HepG2 (cell line): ENCODE data around the gene SLC9A5. TPM values are rescaled to one million over a fixed set of nuclear protein-coding genes. Genes with fewer than 3 reads are reported as not detected.
A peak's percentile ranks its signal among the peaks of the same experiment; 100 is the strongest.

ENCODE experiments used
- EEA1 ChIP-seq: sonication (generic); formaldehyde crosslinking; IDR thresholded peaks from 2 replicates; pipeline ENCODE4 v1.5.1; 2020; ENCODE audit warnings: mild to moderate bottlenecking, missing genetic modification reagents, borderline replicate concordance
- RARA ChIP-seq: IDR thresholded peaks from 2 replicates; pipeline ENCODE4 v1.6.1; 2016; ENCODE audit warnings: missing genetic modification reagents, missing compliant biosample characterization
- SALL2 ChIP-seq: sonication (generic); formaldehyde crosslinking; IDR thresholded peaks from 2 replicates; pipeline ENCODE4 v1.8.1; 2023; ENCODE audit warnings: mild to moderate bottlenecking, missing genetic modification reagents, inconsistent platforms
- TBX2 ChIP-seq: sonication (generic); formaldehyde crosslinking; IDR thresholded peaks from 2 replicates; pipeline ENCODE4 v1.5.0; 2020; ENCODE audit warnings: missing genetic modification reagents, mild to moderate bottlenecking, borderline replicate concordance
- ZBTB42 ChIP-seq: sonication (generic); formaldehyde crosslinking; IDR thresholded peaks from 2 replicates; pipeline ENCODE4 v1.5.0; 2020; ENCODE audit warnings: mild to moderate bottlenecking, missing genetic modification reagents
- ZEB1 ChIP-seq: IDR thresholded peaks from 2 replicates; pipeline ENCODE4 v1.6.1; 2012; ENCODE audit warnings: mild to moderate bottlenecking, low read depth, inconsistent platforms; ENCODE audit not compliant: insufficient replicate concordance
- ZFP62 ChIP-seq: sonication (generic); formaldehyde crosslinking; IDR thresholded peaks from 2 replicates; pipeline ENCODE4 v1.4.0; 2020; ENCODE audit warnings: missing genetic modification reagents
- ZKSCAN8 ChIP-seq: IDR thresholded peaks from 2 replicates; pipeline ENCODE4 v1.6.1; 2016; ENCODE audit warnings: borderline replicate concordance, missing genetic modification reagents, missing compliant biosample characterization
- ZNF142 ChIP-seq: sonication (generic); formaldehyde crosslinking; IDR thresholded peaks from 2 replicates; pipeline ENCODE4 v1.4.0; 2020; ENCODE audit warnings: missing genetic modification reagents
- ZNF251 ChIP-seq: sonication (generic); formaldehyde crosslinking; IDR thresholded peaks from 2 replicates; pipeline ENCODE4 v1.9.0; 2021; ENCODE audit warnings: mild to moderate bottlenecking, missing genetic modification reagents
- ZNF318 ChIP-seq: sonication (generic); formaldehyde crosslinking; IDR thresholded peaks from 2 replicates; pipeline ENCODE4 v1.4.0; 2020; ENCODE audit warnings: mild to moderate bottlenecking, missing genetic modification reagents
- ZNF430 ChIP-seq: sonication (generic); formaldehyde crosslinking; IDR thresholded peaks from 2 replicates; pipeline ENCODE4 v1.9.0; 2021; ENCODE audit warnings: mild to moderate bottlenecking, missing genetic modification reagents
- ZNF614 ChIP-seq: IDR thresholded peaks from 2 replicates; pipeline ENCODE4 v1.6.1; 2018; ENCODE audit warnings: missing biosample characterization, missing genetic modification reagents, inconsistent platforms, borderline replicate concordance
- ZNF619 ChIP-seq: sonication (generic); formaldehyde crosslinking; IDR thresholded peaks from 2 replicates; pipeline ENCODE4 v1.4.0; 2020; ENCODE audit warnings: mild to moderate bottlenecking, missing genetic modification reagents
- ZSCAN30 ChIP-seq: sonication (generic); formaldehyde crosslinking; IDR thresholded peaks from 2 replicates; pipeline ENCODE4 v1.5.0; 2020; ENCODE audit warnings: mild to moderate bottlenecking, missing genetic modification reagents
- polyA plus RNA-seq, 8 experiments: library from polyadenylated mRNA; depleted of rRNA in 3 of 8; stranded (reverse) in 7 of 8; unstranded in 1 of 8; fragments of >200 nt; fragmentation: Illumina TruSeq in 4 of 8; extraction: Trizol in 4 of 8; gene quantifications; 2 replicates each; pipeline versions ENCODE4 v1.2.1 to v1.2.3, GENCODE V29; 2011 to 2016; ENCODE audit warnings: low read depth in 4 of 8, missing spikeins in 1 of 8, mixed read lengths in 1 of 8; ENCODE audit not compliant: insufficient read depth in 1 of 8
- total RNA-seq, 5 experiments: library from RNA; depleted of rRNA; stranded (reverse); fragments of >200 nt; fragmentation: Illumina TruSeq; extraction: Trizol; gene quantifications; 2 replicates each; pipeline ENCODE4 v1.2.3, GENCODE V29; 2016; ENCODE audit warnings: low read depth in 1 of 5

Gene SLC9A5
- total and polyA plus RNA-seq, 2 of the 13 experiments (the other 11 are each of a cell fraction or from before 2014, with no cell fraction given): 0.58 to 1.4 TPM

- peak; percentile 87; the same call in 1 of the 2 replicates for TF ChIP-seq ZNF142 (CRISPR knock-in tag)
- TF ChIP-seq ZNF619 (CRISPR knock-in tag): no peak
- TF ChIP-seq RARA (CRISPR knock-in tag): no peak; the same call in 1 of the 2 replicates
- no peak for TF ChIP-seq ZKSCAN8 (CRISPR knock-in tag)
- peak; percentile 84; the same call in 1 of the 2 replicates for TF ChIP-seq EEA1 (CRISPR knock-in tag)
- TF ChIP-seq SALL2: peak; percentile 81; the same call in 1 of the 2 replicates
- 0 out of 2 replicates have a peak, but pooled peaks have one; percentile 23 for TF ChIP-seq ZNF251 (CRISPR knock-in tag)
- TF ChIP-seq ZEB1: no peak
- TF ChIP-seq ZBTB42 (CRISPR knock-in tag): no peak
- TF ChIP-seq ZNF318: no peak
- no peak for TF ChIP-seq ZFP62 (CRISPR knock-in tag)
- TF ChIP-seq TBX2 (CRISPR knock-in tag): peak; percentile 60; the same call in 1 of the 2 replicates
- TF ChIP-seq ZNF430: peak; percentile 4; the same call in 1 of the 2 replicates
- TF ChIP-seq ZSCAN30 (CRISPR knock-in tag): peak; percentile 65; the same call in 1 of the 2 replicates
- no peak; the same call in 1 of the 2 replicates for TF ChIP-seq ZNF614 (CRISPR knock-in tag)
Observed at GRCh38 chr16:67279296-67280089, 30.7 kb downstream of the SLC9A5 start, which contains the start of gene PLEKHG4 (continued).
